ENCODE measurements around the gene C10orf95. TPM values are rescaled to one million over a fixed set of nuclear protein-coding genes. Genes with fewer than 3 reads are reported as not detected.

Gene C10orf95
- total RNA-seq, 4 donors from 2014 or later, result 0.85 to 2.8 TPM; not detected in 2

GRCh38 chr10:102432162-102432950 is 19.0 kb downstream of the C10orf95 start, which contains the start of gene CUEDC2:
Gene CUEDC2 (minus strand): TSS chr10:102432574. CDS start chr10:102425188, 7,386 bp downstream.
- H3K4me3 ChIP-seq, result peak within 1 kb of the TSS; percentile 74 to 99 (median 91)

GRCh38 chr10:102431452-102432124 is 19.8 kb downstream of the C10orf95 start:
- Histone ChIP-seq H3K36me3 (no peaks in the 10 kb centered on the region), H3K27me3 (no peaks in the 10 kb centered on the region), H3K27ac (peak overlapping the region; percentile 68 to 84 (median 80)), H3K9me3 (no peaks in the 10 kb centered on the region), H3K4me3 (peak overlapping the region; percentile 74 to 99 (median 91)), H3K4me1 (peaks cover 0 to 40% (median 2%) of the 10 kb centered on the region in 4 donors)
- DNase-seq, result no peak
- TF ChIP-seq CTCF (IDR thresholded peaks at IDR 0.05) (no peak), POLR2A (IDR thresholded peaks at IDR 0.05) (no peak)

More at GRCh38 chr10:102432162-102432950, 19.0 kb downstream of the C10orf95 start, which contains the start of gene CUEDC2:
- peaks cover 0 to 40% (median 2%) of the 10 kb centered on the region in 4 donors for H3K4me1 ChIP-seq
- H3K36me3 ChIP-seq, result no peaks in the 10 kb centered on the region
- H3K27ac ChIP-seq, result peak within 1 kb of the TSS; percentile 68 to 84 (median 80)
- DNase-seq, result peak; percentile 94 to 98 (median 97)
- H3K9me3 ChIP-seq, result no peaks in the 10 kb centered on the region
- no peaks in the 10 kb centered on the region for H3K27me3 ChIP-seq
- peak in 1 of 6 experiments; percentile 8 for TF ChIP-seq CTCF (IDR thresholded peaks at IDR 0.05)
- TF ChIP-seq POLR2A (IDR thresholded peaks at IDR 0.05), result peak in 1 of 2 donors; percentile 35

- peaks cover 0 to 4% (median 0%) of the 10 kb centered on the region in 3 donors for H3K36me3 ChIP-seq
- H3K4me3 ChIP-seq, result no peak overlapping the region
- no peak for DNase-seq
- H3K27me3 ChIP-seq, result no peaks in the 10 kb centered on the region
- no peak overlapping the region for H3K27ac ChIP-seq
- no peaks in the 10 kb centered on the region for H3K9me3 ChIP-seq
- peaks cover 0 to 23% (median 2%) of the 10 kb centered on the region in 4 donors for H3K4me1 ChIP-seq
- TF ChIP-seq CTCF (IDR thresholded peaks at IDR 0.05), result no peak
- no peak for TF ChIP-seq POLR2A (IDR thresholded peaks at IDR 0.05)
Observed at GRCh38 chr10:102429468-102429867, 21.9 kb downstream of the C10orf95 start.

GRCh38 chr10:102426803-102427287 is 24.5 kb downstream of the C10orf95 start:
- H3K4me1 ChIP-seq, result peaks cover 0 to 31% (median 11%) of the 10 kb centered on the region in 4 donors
- no peaks in the 10 kb centered on the region for H3K9me3 ChIP-seq
- no peak overlapping the region for H3K27ac ChIP-seq
- TF ChIP-seq POLR2A (IDR thresholded peaks at IDR 0.05), result no peak
- no peak for TF ChIP-seq CTCF (IDR thresholded peaks at IDR 0.05)
- no peaks in the 10 kb centered on the region for H3K27me3 ChIP-seq
- no peak for DNase-seq
- no peak overlapping the region for H3K4me3 ChIP-seq
- peaks cover 0 to 21% (median 0%) of the 10 kb centered on the region in 3 donors for H3K36me3 ChIP-seq

- peaks cover 0 to 23% (median 11%) of the 10 kb centered on the region in 4 donors for H3K4me1 ChIP-seq
- TF ChIP-seq POLR2A (IDR thresholded peaks at IDR 0.05) (no peak), CTCF (IDR thresholded peaks at IDR 0.05) (no peak)
Observed at GRCh38 chr10:102425444-102425843, 25.9 kb downstream of the C10orf95 start.

More at GRCh38 chr10:102425444-102425843, 25.9 kb downstream of the C10orf95 start:
- H3K4me3 ChIP-seq, result no peak overlapping the region
- H3K36me3 ChIP-seq, result peaks cover 0 to 21% (median 0%) of the 10 kb centered on the region in 3 donors
- no peaks in the 10 kb centered on the region for H3K27me3 ChIP-seq
- no peak for DNase-seq
- H3K27ac ChIP-seq, result no peak overlapping the region
- H3K9me3 ChIP-seq, result no peaks in the 10 kb centered on the region
